SKM-1 (cell line): ENCODE measurements around the gene CBX8.

Experiments
- DNase-seq: peaks from one replicate; lab custom pipeline; 2025; ENCODE audit not compliant: unreplicated experiment; lab: John Stamatoyannopoulos, UW

Gene CBX8

GRCh38 chr17:79835953-79836509 lies 39.2 kb upstream of the CBX8 start:
- no peak for DNase-seq

- no peak for DNase-seq
Observed at GRCh38 chr17:79835470-79835899, 38.6 kb upstream of the CBX8 start.

GRCh38 chr17:79834565-79835469 lies 37.9 kb upstream of the CBX8 start:
- no peak for DNase-seq

GRCh38 chr17:79833744-79834564 lies 37.1 kb upstream of the CBX8 start:
- no peak for DNase-seq

- no peak for DNase-seq
Observed at GRCh38 chr17:79833110-79833450, 36.2 kb upstream of the CBX8 start.

GRCh38 chr17:79832218-79833109 lies 35.6 kb upstream of the CBX8 start:
- no peak for DNase-seq

GRCh38 chr17:79831265-79832217 lies 34.7 kb upstream of the CBX8 start:
- DNase-seq = no peak

GRCh38 chr17:79830763-79831264 lies 33.9 kb upstream of the CBX8 start:
- DNase-seq = no peak

GRCh38 chr17:79830303-79830702 lies 33.4 kb upstream of the CBX8 start:
- DNase-seq = no peak

- no peak for DNase-seq
Observed at GRCh38 chr17:79829457-79829856, 32.6 kb upstream of the CBX8 start.

GRCh38 chr17:79829004-79829403 lies 32.1 kb upstream of the CBX8 start:
- DNase-seq = no peak

GRCh38 chr17:79826841-79827578 lies 30.1 kb upstream of the CBX8 start:
- DNase-seq = no peak

- DNase-seq = peak; percentile 43
Observed at GRCh38 chr17:79826204-79826680, 29.4 kb upstream of the CBX8 start.

GRCh38 chr17:79825580-79825921 lies 28.7 kb upstream of the CBX8 start:
- DNase-seq = no peak

GRCh38 chr17:79824893-79825579 lies 28.2 kb upstream of the CBX8 start:
- DNase-seq = no peak

- DNase-seq = no peak
Observed at GRCh38 chr17:79824234-79824633, 27.4 kb upstream of the CBX8 start.

- DNase-seq = no peak
Observed at GRCh38 chr17:79822583-79823124, 25.8 kb upstream of the CBX8 start.
